ENCODE data around the gene PTPA. TPM values are rescaled to one million over a fixed set of nuclear protein-coding genes. Genes with fewer than 3 reads are reported as not detected.
"Not testable (repeated sequence)": the region's sequence is repeated elsewhere in the genome, so short reads cannot be mapped to it uniquely, and the experiment has no call there.

The PTPA gene
- total and polyA plus RNA-seq, 11 donors = 96.0 to 212 (median 172) TPM

GRCh38 chr9:129160712-129161533 is 49.7 kb downstream of the PTPA start:
- DNase-seq = no peak
- H3K4me3 ChIP-seq = no peak overlapping the region
- H3K9me3 ChIP-seq = no peaks in the 10 kb centered on the region
- 91 to 95% (median 93%) methylated on average over 10 of the region's 10 CpGs for WGBS, 4 donors
- TF ChIP-seq, protein P1, sequence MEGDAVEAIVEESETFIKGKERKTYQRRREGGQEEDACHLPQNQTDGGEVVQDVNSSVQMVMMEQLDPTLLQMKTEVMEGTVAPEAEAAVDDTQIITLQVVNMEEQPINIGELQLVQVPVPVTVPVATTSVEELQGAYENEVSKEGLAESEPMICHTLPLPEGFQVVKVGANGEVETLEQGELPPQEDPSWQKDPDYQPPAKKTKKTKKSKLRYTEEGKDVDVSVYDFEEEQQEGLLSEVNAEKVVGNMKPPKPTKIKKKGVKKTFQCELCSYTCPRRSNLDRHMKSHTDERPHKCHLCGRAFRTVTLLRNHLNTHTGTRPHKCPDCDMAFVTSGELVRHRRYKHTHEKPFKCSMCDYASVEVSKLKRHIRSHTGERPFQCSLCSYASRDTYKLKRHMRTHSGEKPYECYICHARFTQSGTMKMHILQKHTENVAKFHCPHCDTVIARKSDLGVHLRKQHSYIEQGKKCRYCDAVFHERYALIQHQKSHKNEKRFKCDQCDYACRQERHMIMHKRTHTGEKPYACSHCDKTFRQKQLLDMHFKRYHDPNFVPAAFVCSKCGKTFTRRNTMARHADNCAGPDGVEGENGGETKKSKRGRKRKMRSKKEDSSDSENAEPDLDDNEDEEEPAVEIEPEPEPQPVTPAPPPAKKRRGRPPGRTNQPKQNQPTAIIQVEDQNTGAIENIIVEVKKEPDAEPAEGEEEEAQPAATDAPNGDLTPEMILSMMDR (IDR thresholded peaks at IDR 0.05) = no peak
- no peak for TF ChIP-seq POLR2A (IDR thresholded peaks at IDR 0.05)
- H3K27ac ChIP-seq = no peak overlapping the region
- peaks cover 0 to 16% (median 6%) of the 10 kb centered on the region in 12 donors for H3K4me1 ChIP-seq
- intact Hi-C loops (cut with DNase I) = no loop called here
- peaks cover 0 to 2% (median 0%) of the 10 kb centered on the region in 9 donors for H3K36me3 ChIP-seq
- ATAC-seq = no peak
- H3K27me3 ChIP-seq = no peaks in the 10 kb centered on the region

DNA sequence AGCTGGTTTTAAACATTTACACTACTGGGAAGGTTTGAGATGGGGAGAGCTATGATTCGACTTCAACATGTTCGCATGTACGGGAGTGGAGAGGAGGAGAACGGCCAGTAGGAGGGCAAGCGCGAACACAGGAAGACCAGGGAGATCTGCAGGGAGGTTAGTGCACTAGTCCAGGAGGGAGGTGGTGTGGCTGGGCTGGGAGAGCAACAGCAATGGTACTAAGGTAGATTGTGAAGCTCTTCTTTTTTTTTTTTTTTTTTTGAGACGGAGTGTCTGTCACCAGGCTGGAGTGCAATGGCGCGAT is 50.3 kb downstream of the PTPA start:
- Histone ChIP-seq H3K36me3 (no peaks in the 10 kb centered on the region), H3K27me3 (no peaks in the 10 kb centered on the region), H3K9me3 (no peaks in the 10 kb centered on the region), H3K4me3 (no peak overlapping the region), H3K4me1 (peaks cover 0 to 21% (median 8%) of the 10 kb centered on the region in 12 donors), H3K27ac (no peak overlapping the region)
- ATAC-seq (no peak), DNase-seq (no peak)
- TF ChIP-seq, protein P1 (IDR thresholded peaks at IDR 0.05) = no peak
- no peak for TF ChIP-seq POLR2A (IDR thresholded peaks at IDR 0.05)
- 92 to 96% (median 94%) methylated on average over 9 of the region's 9 CpGs for WGBS, 4 donors
- intact Hi-C loops (cut with DNase I) = no loop called here

GRCh38 chr9:129162497-129163197 is 51.4 kb downstream of the PTPA start:
- intact Hi-C loops (cut with DNase I) = no loop called here
- 91 to 95% (median 93%) methylated on average over 11 of the region's 11 CpGs for WGBS, 4 donors
- no peak overlapping the region for H3K27ac ChIP-seq
- H3K4me3 ChIP-seq = no peak overlapping the region
- DNase-seq (no peak), ATAC-seq (no peak)
- no peaks in the 10 kb centered on the region for H3K36me3 ChIP-seq
- peaks cover 0 to 33% (median 17%) of the 10 kb centered on the region in 12 donors for H3K4me1 ChIP-seq
- TF ChIP-seq, protein P1 (IDR thresholded peaks at IDR 0.05) = no peak
- TF ChIP-seq POLR2A (IDR thresholded peaks at IDR 0.05) = no peak
- no peaks in the 10 kb centered on the region for H3K27me3 ChIP-seq
- no peaks in the 10 kb centered on the region for H3K9me3 ChIP-seq

DNA sequence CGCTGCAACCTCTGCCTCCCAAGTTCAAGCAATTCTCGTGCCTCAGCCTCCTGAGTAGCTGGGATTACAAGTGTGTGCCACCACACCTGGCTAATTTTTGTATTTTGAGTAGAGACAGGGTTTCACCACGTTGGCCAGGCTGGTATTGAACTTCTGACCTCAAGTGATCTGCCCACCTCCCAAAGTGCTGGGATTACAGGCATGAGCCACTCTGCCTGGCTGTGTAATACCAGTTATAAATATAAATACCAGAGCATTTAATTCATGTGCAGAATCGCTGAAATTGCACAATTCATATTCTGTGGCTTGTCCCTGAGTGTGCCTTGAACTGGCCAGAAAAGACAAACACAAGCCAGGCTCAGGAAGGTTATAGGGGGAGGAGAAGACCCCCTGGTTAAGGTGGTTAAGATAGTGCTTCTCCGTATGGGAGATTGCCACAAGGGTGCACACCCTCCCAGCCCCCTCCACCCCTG is 52.0 kb downstream of the PTPA start:
- Histone ChIP-seq H3K4me1 (peaks cover 0 to 39% (median 22%) of the 10 kb centered on the region in 12 donors), H3K27ac (peak overlapping the region in 4 of 12 donors; percentile 58 to 73 (median 66))
- intact Hi-C loops (cut with DNase I); H3K27me3 ChIP-seq; H3K36me3 ChIP-seq; ATAC-seq; DNase-seq; H3K4me3 ChIP-seq; H3K9me3 ChIP-seq: not testable (repeated sequence)
- 82 to 92% (median 84%) methylated on average over 5 of the region's 5 CpGs for WGBS, 4 donors

All from heart left ventricle (tissue), 16 donors.